HL-60 (cell line): ENCODE data around the gene FEZF2.

Experiments used
- DNase-seq, 2 experiments: peaks; one replicate each; pipeline ENCODE4 v3.0.0-alpha.2; 2010 to 2020; ENCODE audit warnings: low read depth in 1 of 2, low spot score in 1 of 2
- H3K27ac ChIP-seq: fragments of 250-450 bp; sonication (Bioruptor Pico); replicated peaks from 2 replicates; pipeline ENCODE4 v1.5.1; 2020; ENCODE audit warnings: mild to moderate bottlenecking, moderate library complexity
- H3K27me3 ChIP-seq: fragments of 250-450 bp; sonication (Bioruptor Pico); 2 replicates; pipeline ENCODE4 v1.5.1; 2021; ENCODE audit warnings: mild to moderate bottlenecking, moderate library complexity; ENCODE audit not compliant: insufficient read depth, poor library complexity, severe bottlenecking
- H3K4me3 ChIP-seq: replicated peaks from 2 replicates; pipeline ENCODE4 v1.5.1; 2011; ENCODE audit warnings: mild to moderate bottlenecking, control low read depth, low read length; ENCODE audit not compliant: insufficient read depth
- CTCF ChIP-seq: IDR thresholded peaks from one replicate; pipeline ENCODE4 v1.5.1; 2011; ENCODE audit warnings: low read length, control low read depth, inconsistent platforms; ENCODE audit not compliant: insufficient read depth
- GABPA ChIP-seq: IDR thresholded peaks from 2 replicates; pipeline ENCODE4 v1.6.1; 2012; ENCODE audit warnings: low read depth
- POLR2AphosphoS5 ChIP-seq: IDR thresholded peaks from 2 replicates; pipeline ENCODE4 v1.6.1; 2012; ENCODE audit warnings: low read depth
- REST ChIP-seq: IDR thresholded peaks from 2 replicates; pipeline ENCODE4 v1.6.1; 2012; ENCODE audit warnings: low read depth; ENCODE audit not compliant: insufficient replicate concordance
- SPI1 ChIP-seq: IDR thresholded peaks from 2 replicates; pipeline ENCODE4 v1.6.1; 2012; ENCODE audit warnings: low read depth, mild to moderate bottlenecking, borderline replicate concordance
- long read RNA-seq: library from polyadenylated mRNA; unstranded; transcript quantifications from one replicate; pipeline ENCODE4 v2.0.0, GENCODE V29; 2020

Gene FEZF2
- long read RNA-seq: 0 reads

- Histone ChIP-seq H3K4me3 (no peak within 1 kb of the TSS), H3K27me3 (peaks cover 69% of the 10 kb centered on the region), H3K27ac (no peak within 1 kb of the TSS)
- TF ChIP-seq CTCF: no peak
- TF ChIP-seq GABPA: no peak
- no peak for TF ChIP-seq SPI1
- TF ChIP-seq POLR2AphosphoS5: no peak
- no peak for TF ChIP-seq REST
- no peak for DNase-seq
These were observed at the start of gene FEZF2 for GRCh38 chr3:62373215-62373614. Gene FEZF2 (minus strand): TSS chr3:62373550. CDS start chr3:62372868, 682 bp downstream.

- TF ChIP-seq CTCF (no peak), REST (no peak), POLR2AphosphoS5 (no peak), GABPA (no peak), SPI1 (no peak)
- Histone ChIP-seq H3K4me3 (no peak overlapping the region), H3K27me3 (no peaks in the 10 kb centered on the region), H3K27ac (no peak overlapping the region)
- no peak for DNase-seq
These were observed 47.9 kb upstream of the FEZF2 start for GRCh38 chr3:62421207-62421606.

GRCh38 chr3:62416144-62416543 is 42.8 kb upstream of the FEZF2 start:
- Histone ChIP-seq H3K4me3 (no peak overlapping the region), H3K27me3 (no peaks in the 10 kb centered on the region), H3K27ac (no peak overlapping the region)
- TF ChIP-seq POLR2AphosphoS5 (no peak), GABPA (no peak), CTCF (no peak), REST (no peak), SPI1 (no peak)
- no peak for DNase-seq
